ENCODE results near the gene HEXA.

DNA sequence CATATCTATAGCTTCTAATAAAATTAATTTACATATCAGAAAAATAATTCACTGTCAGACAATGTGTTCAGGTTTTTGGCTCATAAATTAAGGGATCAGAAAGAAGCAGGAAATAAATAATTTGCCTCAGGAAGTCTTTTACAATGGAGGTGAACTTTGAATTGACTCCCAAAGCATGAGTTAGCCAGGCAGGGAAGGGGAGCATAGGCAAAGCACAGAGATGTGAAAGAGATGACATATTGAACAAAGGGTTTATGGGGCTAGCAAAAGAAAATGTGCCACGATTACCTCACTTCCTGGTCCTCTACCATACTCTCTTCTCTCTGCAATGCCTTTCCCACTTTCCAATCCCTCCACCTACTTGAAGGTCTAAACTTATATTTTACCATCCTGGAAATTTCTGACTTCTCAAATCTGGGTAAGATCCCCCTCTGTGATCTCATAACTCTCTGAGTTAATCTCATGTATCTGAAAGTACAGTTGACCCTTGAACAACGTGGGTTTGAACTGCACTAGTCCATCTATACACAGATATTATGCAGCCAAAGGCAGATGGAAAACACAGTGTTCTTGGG, 4.1 kb upstream of the HEXA start:
- TF ChIP-seq, protein P1, sequence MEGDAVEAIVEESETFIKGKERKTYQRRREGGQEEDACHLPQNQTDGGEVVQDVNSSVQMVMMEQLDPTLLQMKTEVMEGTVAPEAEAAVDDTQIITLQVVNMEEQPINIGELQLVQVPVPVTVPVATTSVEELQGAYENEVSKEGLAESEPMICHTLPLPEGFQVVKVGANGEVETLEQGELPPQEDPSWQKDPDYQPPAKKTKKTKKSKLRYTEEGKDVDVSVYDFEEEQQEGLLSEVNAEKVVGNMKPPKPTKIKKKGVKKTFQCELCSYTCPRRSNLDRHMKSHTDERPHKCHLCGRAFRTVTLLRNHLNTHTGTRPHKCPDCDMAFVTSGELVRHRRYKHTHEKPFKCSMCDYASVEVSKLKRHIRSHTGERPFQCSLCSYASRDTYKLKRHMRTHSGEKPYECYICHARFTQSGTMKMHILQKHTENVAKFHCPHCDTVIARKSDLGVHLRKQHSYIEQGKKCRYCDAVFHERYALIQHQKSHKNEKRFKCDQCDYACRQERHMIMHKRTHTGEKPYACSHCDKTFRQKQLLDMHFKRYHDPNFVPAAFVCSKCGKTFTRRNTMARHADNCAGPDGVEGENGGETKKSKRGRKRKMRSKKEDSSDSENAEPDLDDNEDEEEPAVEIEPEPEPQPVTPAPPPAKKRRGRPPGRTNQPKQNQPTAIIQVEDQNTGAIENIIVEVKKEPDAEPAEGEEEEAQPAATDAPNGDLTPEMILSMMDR (IDR thresholded peaks at IDR 0.05; ENCODE audit: insufficient read depth, low read depth, low read length), result no peak
- TF ChIP-seq EZH2 (IDR thresholded peaks at IDR 0.05; ENCODE audit: insufficient read depth, low read length), result no peak

All from astrocyte (in vitro differentiated cells and primary cell).